Testis (tissue), 2 donors: ENCODE data around the gene SPAG9.

Source experiments
- CTCF ChIP-seq, 3 experiments: fragments of 450-650 bp in 2 of 3; fragments of 200-600 bp in 1 of 3; sonication (generic) in 1 of 3; IDR thresholded peaks; one replicate each; pipeline ENCODE4 v1.5.1; 2016 to 2019; ENCODE audit warnings: antibody characterized with exemption in 3 of 3, mild to moderate bottlenecking in 2 of 3, moderate library complexity in 1 of 3
- POLR2A ChIP-seq: fragments of 450-650 bp; IDR thresholded peaks from one replicate; pipeline ENCODE4 v1.6.1; 2017; ENCODE audit warnings: antibody characterized with exemption, mild to moderate bottlenecking, moderate library complexity

- TF ChIP-seq POLR2A (no peak), CTCF (IDR thresholded peaks at IDR 0.05) (no peak)
Observed at GRCh38 chr17:50939542-50939794, 181.2 kb downstream of the SPAG9 start.
